ENCODE results near the gene LAMA2.

Gene LAMA2

DNA sequence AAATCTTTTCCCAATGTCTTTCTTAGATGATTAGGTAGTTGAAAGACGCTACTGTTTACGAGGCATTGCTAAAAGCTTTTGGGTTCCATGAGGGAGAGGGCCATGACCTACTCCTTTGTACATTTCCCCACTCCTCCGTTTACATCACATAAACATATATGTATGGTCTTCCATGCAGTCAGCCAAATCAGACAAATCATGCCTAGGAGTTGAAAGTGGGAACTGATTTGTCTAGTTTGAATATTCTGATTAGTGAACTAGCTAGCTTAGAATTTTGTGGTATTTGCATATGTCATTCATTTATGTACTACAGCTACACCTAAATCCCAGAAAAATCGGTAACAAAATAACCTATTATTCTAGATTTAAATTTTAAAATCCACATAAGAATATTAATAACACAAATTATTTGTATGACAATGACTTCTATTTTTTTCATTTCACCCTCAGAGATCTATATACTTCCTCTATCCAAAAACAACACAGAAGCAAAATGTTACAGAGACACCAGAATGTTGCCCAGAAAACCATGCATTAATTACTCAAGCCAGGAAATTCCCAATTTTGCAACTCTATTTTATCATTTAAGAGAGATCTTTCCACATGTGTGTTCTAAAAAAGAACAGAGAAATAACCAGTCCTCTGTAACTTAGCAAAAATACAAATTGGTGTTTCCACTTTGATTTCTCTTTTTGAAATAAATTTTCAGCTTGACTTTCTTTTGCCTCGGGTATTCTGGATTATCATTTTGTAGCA, 231.9 kb downstream of the LAMA2 start:
- Histone ChIP-seq H4K20me1 (ENCODE audit: insufficient read depth, low read length) (no peaks in the 10 kb centered on the region), H3K36me3 (replicated peaks; ENCODE audit: low read depth, low read length) (no peaks in the 10 kb centered on the region), H3K4me2 (ENCODE audit: low read length) (no peak overlapping the region), H3K4me1 (ENCODE audit: low read length) (no peaks in the 10 kb centered on the region), H3K79me2 (ENCODE audit: low read length) (no peaks in the 10 kb centered on the region), H3K27ac (ENCODE audit: low read length) (no peak overlapping the region), H2AFZ (ENCODE audit: low read depth, low read length) (no peak overlapping the region), H3K4me3 (ENCODE audit: low read length) (no peak overlapping the region), H3K9ac (ENCODE audit: low read length) (no peak overlapping the region), H3K9me3 (ENCODE audit: insufficient read depth, low read length) (no peaks in the 10 kb centered on the region), H3K27me3 (ENCODE audit: low read depth, low read length) (no peaks in the 10 kb centered on the region)
- no peak for TF ChIP-seq EZH2phosphoT487 (IDR thresholded peaks at IDR 0.05; ENCODE audit: low read depth)
- TF ChIP-seq, protein P1, sequence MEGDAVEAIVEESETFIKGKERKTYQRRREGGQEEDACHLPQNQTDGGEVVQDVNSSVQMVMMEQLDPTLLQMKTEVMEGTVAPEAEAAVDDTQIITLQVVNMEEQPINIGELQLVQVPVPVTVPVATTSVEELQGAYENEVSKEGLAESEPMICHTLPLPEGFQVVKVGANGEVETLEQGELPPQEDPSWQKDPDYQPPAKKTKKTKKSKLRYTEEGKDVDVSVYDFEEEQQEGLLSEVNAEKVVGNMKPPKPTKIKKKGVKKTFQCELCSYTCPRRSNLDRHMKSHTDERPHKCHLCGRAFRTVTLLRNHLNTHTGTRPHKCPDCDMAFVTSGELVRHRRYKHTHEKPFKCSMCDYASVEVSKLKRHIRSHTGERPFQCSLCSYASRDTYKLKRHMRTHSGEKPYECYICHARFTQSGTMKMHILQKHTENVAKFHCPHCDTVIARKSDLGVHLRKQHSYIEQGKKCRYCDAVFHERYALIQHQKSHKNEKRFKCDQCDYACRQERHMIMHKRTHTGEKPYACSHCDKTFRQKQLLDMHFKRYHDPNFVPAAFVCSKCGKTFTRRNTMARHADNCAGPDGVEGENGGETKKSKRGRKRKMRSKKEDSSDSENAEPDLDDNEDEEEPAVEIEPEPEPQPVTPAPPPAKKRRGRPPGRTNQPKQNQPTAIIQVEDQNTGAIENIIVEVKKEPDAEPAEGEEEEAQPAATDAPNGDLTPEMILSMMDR (IDR thresholded peaks at IDR 0.05; ENCODE audit: low read depth, low read length) = no peak

DNA sequence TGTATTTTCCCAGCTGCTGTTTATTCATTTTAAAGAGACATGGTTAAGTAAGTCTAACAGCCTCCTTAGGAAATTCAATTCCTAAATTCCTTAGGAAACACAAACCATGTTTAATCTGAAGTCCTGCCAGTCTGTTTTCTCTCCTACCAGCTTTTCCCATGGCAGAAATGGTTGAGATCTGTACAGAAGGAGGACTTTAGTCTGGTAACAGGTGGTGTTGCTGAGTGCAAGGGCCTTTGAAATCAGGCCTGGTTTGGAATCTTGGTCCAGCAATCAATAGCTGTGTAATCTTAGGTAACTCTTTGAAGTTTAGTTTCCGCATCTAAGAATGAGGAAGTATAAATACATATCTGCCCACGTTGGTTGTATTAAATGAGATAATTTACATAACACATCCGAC, 232.5 kb downstream of the LAMA2 start:
- H3K79me2 ChIP-seq (ENCODE audit: low read length) = no peaks in the 10 kb centered on the region
- no peaks in the 10 kb centered on the region for H3K4me1 ChIP-seq (ENCODE audit: low read length)
- H4K20me1 ChIP-seq (ENCODE audit: insufficient read depth, low read length) = no peaks in the 10 kb centered on the region
- H3K27ac ChIP-seq (ENCODE audit: low read length) = no peak overlapping the region
- no peaks in the 10 kb centered on the region for H3K9me3 ChIP-seq (ENCODE audit: insufficient read depth, low read length)
- no peak overlapping the region for H2AFZ ChIP-seq (ENCODE audit: low read depth, low read length)
- TF ChIP-seq EZH2phosphoT487 (IDR thresholded peaks at IDR 0.05; ENCODE audit: low read depth) = no peak
- TF ChIP-seq, protein P1 (IDR thresholded peaks at IDR 0.05; ENCODE audit: low read depth, low read length) = no peak
- H3K27me3 ChIP-seq (ENCODE audit: low read depth, low read length) = no peaks in the 10 kb centered on the region
- no peaks in the 10 kb centered on the region for H3K36me3 ChIP-seq (replicated peaks; ENCODE audit: low read depth, low read length)
- H3K9ac ChIP-seq (ENCODE audit: low read length) = no peak overlapping the region
- H3K4me3 ChIP-seq (ENCODE audit: low read length) = no peak overlapping the region
- H3K4me2 ChIP-seq (ENCODE audit: low read length) = no peak overlapping the region

DNA sequence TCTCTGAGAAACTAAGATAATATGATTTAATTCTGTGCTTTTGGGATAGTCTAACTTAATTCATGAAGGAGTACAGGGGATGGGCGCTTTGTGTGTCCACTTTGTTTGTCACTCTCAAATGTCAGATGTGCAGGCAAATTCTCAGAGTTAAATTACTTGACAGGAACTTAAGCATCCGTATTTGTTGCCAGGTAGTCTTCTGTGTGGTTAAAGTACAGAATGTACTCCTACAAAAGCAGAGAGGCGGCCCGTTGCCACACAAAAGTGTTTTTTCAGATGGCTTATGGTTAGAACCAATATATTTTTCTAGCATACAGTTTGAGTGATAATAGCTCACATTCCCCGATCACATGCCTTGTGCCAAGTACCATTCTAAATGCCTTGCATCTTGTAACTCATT, 234.4 kb downstream of the LAMA2 start:
- Histone ChIP-seq H3K4me2 (ENCODE audit: low read length) (no peak overlapping the region), H3K27me3 (ENCODE audit: low read depth, low read length) (no peaks in the 10 kb centered on the region), H4K20me1 (ENCODE audit: insufficient read depth, low read length) (no peaks in the 10 kb centered on the region), H3K79me2 (ENCODE audit: low read length) (no peaks in the 10 kb centered on the region), H3K4me1 (ENCODE audit: low read length) (no peaks in the 10 kb centered on the region), H3K9ac (ENCODE audit: low read length) (no peak overlapping the region), H3K27ac (ENCODE audit: low read length) (no peak overlapping the region), H3K36me3 (replicated peaks; ENCODE audit: low read depth, low read length) (no peaks in the 10 kb centered on the region), H3K9me3 (ENCODE audit: insufficient read depth, low read length) (no peaks in the 10 kb centered on the region), H2AFZ (ENCODE audit: low read depth, low read length) (no peak overlapping the region), H3K4me3 (ENCODE audit: low read length) (no peak overlapping the region)
- no peak for TF ChIP-seq EZH2phosphoT487 (IDR thresholded peaks at IDR 0.05; ENCODE audit: low read depth)
- TF ChIP-seq, protein P1 (IDR thresholded peaks at IDR 0.05; ENCODE audit: low read depth, low read length) = no peak

DNA sequence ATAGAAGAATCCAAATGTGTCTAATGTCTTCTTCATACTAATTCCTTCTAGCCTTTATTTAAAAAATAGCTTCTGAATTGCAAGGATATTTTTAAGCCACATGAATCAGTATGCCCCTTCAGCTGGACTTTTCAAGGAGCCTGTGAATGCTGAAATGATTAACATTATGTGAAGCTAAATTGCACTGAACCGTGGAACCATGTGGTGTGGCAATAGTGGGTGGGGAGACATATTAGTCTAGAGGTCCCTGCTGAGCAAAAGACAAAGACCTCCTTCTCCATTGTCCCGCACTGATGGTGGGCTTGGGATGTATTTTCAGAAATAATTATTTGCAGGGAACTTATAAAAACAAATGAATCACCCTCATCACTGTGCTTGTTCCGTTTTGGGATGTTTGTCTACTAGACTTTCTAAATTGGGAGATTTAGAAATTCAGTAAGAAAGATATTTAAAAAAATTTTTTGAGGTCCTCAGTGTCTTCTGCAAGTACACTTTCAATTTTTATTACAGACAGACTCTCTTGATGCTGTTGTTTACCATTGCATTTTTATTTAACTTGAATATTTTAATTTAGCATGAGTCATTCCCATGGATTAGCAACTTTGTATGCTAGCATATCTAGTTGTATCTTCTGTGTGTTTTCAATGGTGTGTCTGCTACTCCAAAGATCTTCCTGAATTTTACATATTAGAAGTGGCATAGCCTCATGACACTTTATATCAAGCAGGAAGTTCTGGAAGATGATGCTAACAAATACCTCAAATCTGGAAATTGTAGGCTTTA, 238.1 kb downstream of the LAMA2 start:
- no peaks in the 10 kb centered on the region for H3K9me3 ChIP-seq (ENCODE audit: insufficient read depth, low read length)
- H4K20me1 ChIP-seq (ENCODE audit: insufficient read depth, low read length) = no peaks in the 10 kb centered on the region
- TF ChIP-seq EZH2phosphoT487 (IDR thresholded peaks at IDR 0.05; ENCODE audit: low read depth) = no peak
- TF ChIP-seq, protein P1 (IDR thresholded peaks at IDR 0.05; ENCODE audit: low read depth, low read length) = no peak
- no peaks in the 10 kb centered on the region for H3K79me2 ChIP-seq (ENCODE audit: low read length)
- no peaks in the 10 kb centered on the region for H3K36me3 ChIP-seq (replicated peaks; ENCODE audit: low read depth, low read length)
- no peak overlapping the region for H2AFZ ChIP-seq (ENCODE audit: low read depth, low read length)
- H3K27me3 ChIP-seq (ENCODE audit: low read depth, low read length) = no peaks in the 10 kb centered on the region
- no peak overlapping the region for H3K4me3 ChIP-seq (ENCODE audit: low read length)
- H3K4me2 ChIP-seq (ENCODE audit: low read length) = no peak overlapping the region
- no peak overlapping the region for H3K9ac ChIP-seq (ENCODE audit: low read length)
- H3K4me1 ChIP-seq (ENCODE audit: low read length) = no peaks in the 10 kb centered on the region
- no peak overlapping the region for H3K27ac ChIP-seq (ENCODE audit: low read length)
